GM12801 (cell line): ENCODE results near the gene GABPA.

Experiments used
- CTCF ChIP-seq: IDR thresholded peaks from one replicate; pipeline ENCODE4 v1.5.1; 2011; ENCODE audit warnings: control low read depth; ENCODE audit not compliant: insufficient read length; ENCODE audit errors: extremely low read depth

The GABPA gene

GRCh38 chr21:25767921-25768320 lies 33.1 kb downstream of the GABPA start:
- TF ChIP-seq CTCF = no peak

- TF ChIP-seq CTCF = no peak
These were observed 37.9 kb downstream of the GABPA start for GRCh38 chr21:25772686-25773085.

- no peak for TF ChIP-seq CTCF
These were observed 41.7 kb downstream of the GABPA start for GRCh38 chr21:25776440-25776839.

- no peak for TF ChIP-seq CTCF
These were observed 53.9 kb downstream of the GABPA start for GRCh38 chr21:25788677-25789076.

- TF ChIP-seq CTCF = no peak
These were observed 55.5 kb downstream of the GABPA start for GRCh38 chr21:25790122-25790877.

GRCh38 chr21:25790878-25791204 lies 56.1 kb downstream of the GABPA start:
- no peak for TF ChIP-seq CTCF

- no peak for TF ChIP-seq CTCF
These were observed 56.5 kb downstream of the GABPA start for GRCh38 chr21:25791319-25791718.
